HepG2 (cell line): ENCODE results near the gene CDC14B. TPM values are rescaled to one million over a fixed set of nuclear protein-coding genes. Genes with fewer than 3 reads are reported as not detected.

ENCODE experiments used
- ATAC-seq: fragments of 200-7000 bp; cut with Tn5 transposase; 3 replicates; pipeline ENCODE4 v1.9.1; 2020; ENCODE audit warnings: mild to moderate bottlenecking, moderate library complexity
- BruUV-seq: library from RNA; stranded (reverse); fragments of 400-500 nt; replicated peaks from 2 replicates; lab custom pipeline; 2021; lab: Mats Ljungman, UMichigan
- CTCF ChIA-PET: fragments of 300-600 bp; formaldehyde crosslinking; extraction: SDS; loops from one replicate; lab custom pipeline; 2021; ENCODE audit warnings: low total read pairs, inconsistent platforms, low intra/inter-chr PET ratio; lab: Yijun Ruan, JAX
- POLR2A ChIA-PET: fragments of 350-600 bp; sonication (Branson Sonifier 250); formaldehyde crosslinking; loops from one replicate; lab custom pipeline; 2020; ENCODE audit warnings: antibody characterized with exemption, inconsistent platforms; lab: Yijun Ruan, JAX
- DNase-seq: peaks from one replicate; pipeline ENCODE4 v3.0.0-alpha.2; 2015; ENCODE audit warnings: low spot score
- FAIRE-seq: peaks from 3 replicates; lab custom pipeline; 2011; peaks lifted over from hg19 to GRCh38; lab: Jason Lieb, UNC
- H2AFZ ChIP-seq: one replicate; pipeline ENCODE4 v1.6.1; 2011; ENCODE audit warnings: low read length, inconsistent platforms
- H3K27ac ChIP-seq: fragments of 300-600 bp; 3 replicates; pipeline ENCODE4 v1.8.0; 2011; ENCODE audit warnings: mixed run types, mild to moderate bottlenecking, mixed read lengths, low read length, inconsistent platforms; ENCODE audit not compliant: insufficient read depth; ENCODE audit errors: extremely low read length
- H3K27me3 ChIP-seq, 2 experiments: fragments of 200-600 bp in 1 of 2; 2 replicates in 1 of 2; 3 replicates in 1 of 2; pipeline versions ENCODE4 v1.6.0 to v1.8.0; 2011; ENCODE audit warnings: low read length in 2 of 2, mild to moderate bottlenecking in 2 of 2, moderate library complexity in 2 of 2, inconsistent platforms in 1 of 2; ENCODE audit not compliant: insufficient read depth in 2 of 2, control insufficient read depth in 1 of 2
- H3K36me3 ChIP-seq, 2 experiments: fragments of 200-600 bp in 1 of 2; replicated peaks in 1 of 2; 2 replicates in 1 of 2; 3 replicates in 1 of 2; pipeline versions ENCODE4 v1.5.1 to v1.8.0; 2011; ENCODE audit warnings: low read length in 2 of 2, inconsistent platforms in 1 of 2; ENCODE audit not compliant: insufficient read depth in 2 of 2, control insufficient read depth in 1 of 2
- H3K4me1 ChIP-seq: 2 replicates; pipeline ENCODE4 v1.5.1; 2012; ENCODE audit warnings: low read length, inconsistent platforms; ENCODE audit not compliant: insufficient read depth
- H3K4me2 ChIP-seq: 2 replicates; pipeline ENCODE4 v1.6.0; 2011; ENCODE audit warnings: low read depth, low read length, inconsistent platforms
- H3K4me3 ChIP-seq, 3 experiments: fragments of 200-600 bp in 1 of 3; sonication (generic), shearing (Covaris generic) in 1 of 3; replicated peaks in 1 of 3; 2 replicates each; pipeline ENCODE4 v1.5.1; 2011 to 2016; ENCODE audit warnings: low read length in 3 of 3, inconsistent platforms in 2 of 3, low read depth in 2 of 3, mild to moderate bottlenecking in 2 of 3, control low read depth in 1 of 3, mixed read lengths in 1 of 3; ENCODE audit not compliant: insufficient read depth in 1 of 3
- H3K79me2 ChIP-seq: one replicate; pipeline ENCODE4 v1.6.1; 2011; ENCODE audit warnings: low read length, inconsistent platforms; ENCODE audit not compliant: insufficient read depth
- H3K9ac ChIP-seq: 2 replicates; pipeline ENCODE4 v1.6.0; 2011; ENCODE audit warnings: mild to moderate bottlenecking, low read depth, low read length, inconsistent platforms; ENCODE audit not compliant: insufficient read depth
- H3K9me3 ChIP-seq: 2 replicates; pipeline ENCODE4 v1.5.1; 2012; ENCODE audit warnings: mild to moderate bottlenecking, low read length
- H4K20me1 ChIP-seq: 2 replicates; pipeline ENCODE4 v1.6.0; 2011; ENCODE audit warnings: inconsistent platforms, mild to moderate bottlenecking, low read length, moderate library complexity; ENCODE audit not compliant: insufficient read depth
- ARID5B ChIP-seq: IDR thresholded peaks from 2 replicates; pipeline ENCODE4 v1.4.0; 2020; ENCODE audit warnings: mild to moderate bottlenecking, missing genetic modification reagents
- DPF2 ChIP-seq: sonication (generic); formaldehyde crosslinking; IDR thresholded peaks from 2 replicates; pipeline ENCODE4 v1.4.0; 2020; ENCODE audit warnings: mild to moderate bottlenecking, low read depth, missing genetic modification reagents, borderline replicate concordance
- ELF3 ChIP-seq: IDR thresholded peaks from 2 replicates; pipeline ENCODE4 v1.6.1; 2016; ENCODE audit warnings: missing genetic modification reagents, missing compliant biosample characterization
- NFATC3 ChIP-seq: sonication (generic); formaldehyde crosslinking; IDR thresholded peaks from 2 replicates; pipeline ENCODE4 v1.5.1; 2020; ENCODE audit warnings: mild to moderate bottlenecking, missing genetic modification reagents
- PAWR ChIP-seq: sonication (generic); formaldehyde crosslinking; IDR thresholded peaks from 2 replicates; pipeline ENCODE4 v1.4.0; 2020; ENCODE audit warnings: missing genetic modification reagents, mild to moderate bottlenecking, borderline replicate concordance
- PBX2 ChIP-seq: IDR thresholded peaks from 2 replicates; pipeline ENCODE4 v1.6.1; 2016; ENCODE audit warnings: control low read depth
- ZNF292 ChIP-seq: sonication (generic); formaldehyde crosslinking; IDR thresholded peaks from 2 replicates; pipeline ENCODE4 v1.8.1; 2022; ENCODE audit warnings: mild to moderate bottlenecking, low read depth, missing genetic modification reagents, borderline replicate concordance
- ZNF549 ChIP-seq: sonication (generic); formaldehyde crosslinking; IDR thresholded peaks from 2 replicates; pipeline ENCODE4 v1.5.0; 2020; ENCODE audit warnings: missing genetic modification reagents
- ZNF839 ChIP-seq: sonication (generic); formaldehyde crosslinking; IDR thresholded peaks from 2 replicates; pipeline ENCODE4 v1.4.0; 2020; ENCODE audit warnings: missing genetic modification reagents, mild to moderate bottlenecking, borderline replicate concordance
- WGBS: methylation state at CpG from one replicate; pipeline ENCODE4 v1.1.6; 2017; ENCODE audit warnings: low lambda C conversion rate; 5-methylcytosine and 5-hydroxymethylcytosine counted together
- in situ Hi-C: cut with HindIII; loops from 2 replicates; pipeline ENCODE4 v1.10.0; 2017; ENCODE audit warnings: low pct_unique_long_range_greater_than_20kb; ENCODE audit not compliant: extremely low pct_ligation_motif_present
- intact Hi-C: fragments of 100-400 bp; cut with micrococcal nuclease; formaldehyde crosslinking; loops from one replicate; pipeline ENCODE4 v1.10.0; 2022; ENCODE audit not compliant: unreplicated experiment
- polyA plus RNA-seq, 8 experiments: library from polyadenylated mRNA; depleted of rRNA in 3 of 8; stranded (reverse) in 7 of 8; unstranded in 1 of 8; fragments of >200 nt; fragmentation: Illumina TruSeq in 4 of 8; extraction: Trizol in 4 of 8; gene quantifications; 2 replicates each; pipeline versions ENCODE4 v1.2.1 to v1.2.3, GENCODE V29; 2011 to 2016; ENCODE audit warnings: low read depth in 4 of 8, missing spikeins in 1 of 8, mixed read lengths in 1 of 8; ENCODE audit not compliant: insufficient read depth in 1 of 8
- total RNA-seq, 5 experiments: library from RNA; depleted of rRNA; stranded (reverse); fragments of >200 nt; fragmentation: Illumina TruSeq; extraction: Trizol; gene quantifications; 2 replicates each; pipeline ENCODE4 v1.2.3, GENCODE V29; 2016; ENCODE audit warnings: low read depth in 1 of 5
- TF ChIP-seq, protein P1 (sequence below): sonication (generic); formaldehyde crosslinking; IDR thresholded peaks from 2 replicates; pipeline ENCODE4 v1.4.0; 2020; ENCODE audit warnings: missing genetic modification reagents, mild to moderate bottlenecking, borderline replicate concordance

CDC14B gene
- total and polyA plus RNA-seq, 2 of the 13 experiments (the other 11 are each of a cell fraction or from before 2014, with no cell fraction given) = 25.8 to 33.3 TPM

- 92% methylated on average over 8 of the region's 8 CpGs for WGBS
- ChIA-PET POLR2A (no interaction called here), CTCF (no interaction called here)
- no peaks in the 10 kb centered on the region for H3K27me3 ChIP-seq
- H2AFZ ChIP-seq = no peak overlapping the region
- in situ Hi-C loops = no loop called here
- H3K36me3 ChIP-seq = no peaks in the 10 kb centered on the region
- TF ChIP-seq PBX2 (CRISPR knock-in tag) (no peak), ZNF292 (CRISPR knock-in tag) (no peak), PAWR (CRISPR knock-in tag) (no peak), ZNF839 (CRISPR knock-in tag) (no peak), NFATC3 (CRISPR knock-in tag) (no peak), DPF2 (no peak)
- H3K27ac ChIP-seq = no peak overlapping the region
- intact Hi-C loops = no loop called here
- DNase-seq (no peak), ATAC-seq (no peak), FAIRE-seq (no peak)
- H3K4me3 ChIP-seq = no peak overlapping the region
- H3K9ac ChIP-seq = no peak overlapping the region
- BruUV-seq = no TSS peak
- H3K4me1 ChIP-seq = peaks cover 13% of the 10 kb centered on the region; the same call in 1 of the 2 replicates
- H3K79me2 ChIP-seq = peaks cover 69% of the 10 kb centered on the region
- no peak overlapping the region for H3K4me2 ChIP-seq
- H4K20me1 ChIP-seq = peaks cover 13% of the 10 kb centered on the region
- no peaks in the 10 kb centered on the region for H3K9me3 ChIP-seq
Measured at GRCh38 chr9:96603305-96604003, 16.2 kb downstream of the CDC14B start.

DNA sequence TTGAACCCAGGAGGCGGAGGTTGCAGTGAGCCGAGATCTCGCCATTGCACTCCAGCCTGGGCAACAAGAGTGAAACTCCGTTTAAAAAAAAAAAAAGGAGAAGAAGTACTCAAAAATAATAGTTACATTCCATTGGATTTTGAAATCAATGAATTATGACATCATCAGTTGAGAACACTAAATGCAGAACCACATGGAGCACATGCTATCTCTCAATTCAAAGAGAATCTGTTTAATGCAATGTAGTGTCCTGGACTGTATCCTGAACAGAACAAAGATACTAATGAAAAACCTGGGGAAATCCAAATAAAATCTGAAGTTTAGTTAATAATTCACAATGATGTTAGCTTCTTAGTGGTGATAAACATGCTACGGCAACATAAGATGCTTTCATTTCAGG, 20.3 kb downstream of the CDC14B start:
- Histone ChIP-seq H3K4me3 (no peak overlapping the region), H3K79me2 (peaks cover 80% of the 10 kb centered on the region), H4K20me1 (peaks cover 2% of the 10 kb centered on the region; the same call in 1 of the 2 replicates), H3K4me1 (peaks cover 44% of the 10 kb centered on the region), H3K9ac (no peak overlapping the region), H3K9me3 (no peaks in the 10 kb centered on the region), H2AFZ (no peak overlapping the region), H3K27me3 (no peaks in the 10 kb centered on the region), H3K4me2 (no peak overlapping the region), H3K36me3 (no peaks in the 10 kb centered on the region), H3K27ac (no peak overlapping the region)
- FAIRE-seq (no peak), DNase-seq (no peak), ATAC-seq (no peak)
- 95% methylated on average over 5 of the region's 5 CpGs for WGBS
- no TSS peak for BruUV-seq
- ChIA-PET CTCF (no interaction called here), POLR2A (no interaction called here)
- in situ Hi-C loops (no loop called here), intact Hi-C loops (no loop called here)
- TF ChIP-seq, protein P1, sequence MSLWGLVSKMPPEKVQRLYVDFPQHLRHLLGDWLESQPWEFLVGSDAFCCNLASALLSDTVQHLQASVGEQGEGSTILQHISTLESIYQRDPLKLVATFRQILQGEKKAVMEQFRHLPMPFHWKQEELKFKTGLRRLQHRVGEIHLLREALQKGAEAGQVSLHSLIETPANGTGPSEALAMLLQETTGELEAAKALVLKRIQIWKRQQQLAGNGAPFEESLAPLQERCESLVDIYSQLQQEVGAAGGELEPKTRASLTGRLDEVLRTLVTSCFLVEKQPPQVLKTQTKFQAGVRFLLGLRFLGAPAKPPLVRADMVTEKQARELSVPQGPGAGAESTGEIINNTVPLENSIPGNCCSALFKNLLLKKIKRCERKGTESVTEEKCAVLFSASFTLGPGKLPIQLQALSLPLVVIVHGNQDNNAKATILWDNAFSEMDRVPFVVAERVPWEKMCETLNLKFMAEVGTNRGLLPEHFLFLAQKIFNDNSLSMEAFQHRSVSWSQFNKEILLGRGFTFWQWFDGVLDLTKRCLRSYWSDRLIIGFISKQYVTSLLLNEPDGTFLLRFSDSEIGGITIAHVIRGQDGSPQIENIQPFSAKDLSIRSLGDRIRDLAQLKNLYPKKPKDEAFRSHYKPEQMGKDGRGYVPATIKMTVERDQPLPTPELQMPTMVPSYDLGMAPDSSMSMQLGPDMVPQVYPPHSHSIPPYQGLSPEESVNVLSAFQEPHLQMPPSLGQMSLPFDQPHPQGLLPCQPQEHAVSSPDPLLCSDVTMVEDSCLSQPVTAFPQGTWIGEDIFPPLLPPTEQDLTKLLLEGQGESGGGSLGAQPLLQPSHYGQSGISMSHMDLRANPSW (CRISPR knock-in tag) = no peak
- TF ChIP-seq ARID5B (no peak), ELF3 (no peak), ZNF549 (CRISPR knock-in tag) (no peak)
